Measurements from ENCODE around the gene ABR.
"Not testable (repeated sequence)": the region's sequence is repeated elsewhere in the genome, so short reads cannot be mapped to it uniquely, and the experiment has no call there.

Gene ABR

GRCh38 chr17:1164935-1165556, 14.7 kb downstream of the ABR start:
- H3K4me1 ChIP-seq (ENCODE audit: control insufficient read depth, insufficient read depth, low read length), result no peaks in the 10 kb centered on the region

GRCh38 chr17:1162116-1162855, 17.5 kb downstream of the ABR start:
- Histone ChIP-seq H3K4me3 (ENCODE audit: low read length) (no peak overlapping the region), H3K9ac (ENCODE audit: low read length) (no peak overlapping the region), H3K27me3 (ENCODE audit: control insufficient read depth, insufficient read depth, low read length) (no peaks in the 10 kb centered on the region), H3K4me1 (ENCODE audit: control insufficient read depth, insufficient read depth, low read length) (no peaks in the 10 kb centered on the region), H3K27ac (ENCODE audit: low read depth, low read length) (no peak overlapping the region), H3K36me3 (ENCODE audit: control insufficient read depth, insufficient read depth, low read length) (no peaks in the 10 kb centered on the region)

More at GRCh38 chr17:1164935-1165556, 14.7 kb downstream of the ABR start:
- H3K27ac ChIP-seq (ENCODE audit: low read depth, low read length), result no peak overlapping the region
- no peaks in the 10 kb centered on the region for H3K27me3 ChIP-seq (ENCODE audit: control insufficient read depth, insufficient read depth, low read length)
- H3K36me3 ChIP-seq (ENCODE audit: control insufficient read depth, insufficient read depth, low read length), result no peaks in the 10 kb centered on the region
- H3K9ac ChIP-seq (ENCODE audit: low read length), result no peak overlapping the region
- no peak overlapping the region for H3K4me3 ChIP-seq (ENCODE audit: low read length)

DNA sequence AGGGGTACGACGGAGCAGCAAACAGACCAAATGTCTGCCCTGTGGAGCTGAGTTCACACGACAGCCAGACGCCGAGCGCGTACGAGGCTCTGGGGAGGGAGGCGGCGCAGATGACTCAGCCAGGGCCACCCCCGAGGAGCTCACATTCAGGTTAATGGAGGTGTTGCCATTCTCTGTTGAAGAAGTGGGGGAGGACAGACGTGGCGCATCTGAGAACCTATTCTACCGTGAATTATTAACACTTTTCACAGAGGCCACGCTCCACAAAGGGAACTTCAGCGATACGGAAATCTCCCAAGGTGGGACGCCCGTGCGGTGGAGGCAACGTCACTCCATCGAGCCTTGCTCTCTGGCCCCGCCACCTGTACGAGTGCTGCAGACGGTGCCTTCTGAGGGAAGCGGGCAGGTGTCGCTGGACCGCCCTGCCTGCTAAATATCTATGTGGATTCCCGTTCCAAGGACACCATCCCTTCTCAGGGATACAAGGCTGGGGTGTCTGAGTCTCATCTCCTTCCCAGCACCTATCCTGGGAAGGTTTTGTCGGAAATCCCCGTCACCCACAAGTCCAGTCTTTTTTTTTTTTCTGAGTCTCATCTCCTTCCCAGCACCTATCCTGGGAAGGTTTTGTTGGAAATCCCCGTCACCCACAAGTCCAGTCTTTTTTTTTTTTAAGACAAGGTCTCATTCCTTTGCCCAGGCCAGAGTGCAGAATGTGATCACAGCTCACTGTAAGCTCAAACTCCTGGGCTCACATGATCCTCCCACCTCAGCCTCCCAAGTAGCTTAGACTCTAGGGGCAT, 19.0 kb downstream of the ABR start:
- H3K4me1 ChIP-seq (ENCODE audit: control insufficient read depth, insufficient read depth, low read length), result no peaks in the 10 kb centered on the region
- no peak overlapping the region for H3K9ac ChIP-seq (ENCODE audit: low read length)
- no peak overlapping the region for H3K27ac ChIP-seq (ENCODE audit: low read depth, low read length)
- no peaks in the 10 kb centered on the region for H3K36me3 ChIP-seq (ENCODE audit: control insufficient read depth, insufficient read depth, low read length)
- H3K4me3 ChIP-seq (ENCODE audit: low read length), result no peak overlapping the region
- no peaks in the 10 kb centered on the region for H3K27me3 ChIP-seq (ENCODE audit: control insufficient read depth, insufficient read depth, low read length)

DNA sequence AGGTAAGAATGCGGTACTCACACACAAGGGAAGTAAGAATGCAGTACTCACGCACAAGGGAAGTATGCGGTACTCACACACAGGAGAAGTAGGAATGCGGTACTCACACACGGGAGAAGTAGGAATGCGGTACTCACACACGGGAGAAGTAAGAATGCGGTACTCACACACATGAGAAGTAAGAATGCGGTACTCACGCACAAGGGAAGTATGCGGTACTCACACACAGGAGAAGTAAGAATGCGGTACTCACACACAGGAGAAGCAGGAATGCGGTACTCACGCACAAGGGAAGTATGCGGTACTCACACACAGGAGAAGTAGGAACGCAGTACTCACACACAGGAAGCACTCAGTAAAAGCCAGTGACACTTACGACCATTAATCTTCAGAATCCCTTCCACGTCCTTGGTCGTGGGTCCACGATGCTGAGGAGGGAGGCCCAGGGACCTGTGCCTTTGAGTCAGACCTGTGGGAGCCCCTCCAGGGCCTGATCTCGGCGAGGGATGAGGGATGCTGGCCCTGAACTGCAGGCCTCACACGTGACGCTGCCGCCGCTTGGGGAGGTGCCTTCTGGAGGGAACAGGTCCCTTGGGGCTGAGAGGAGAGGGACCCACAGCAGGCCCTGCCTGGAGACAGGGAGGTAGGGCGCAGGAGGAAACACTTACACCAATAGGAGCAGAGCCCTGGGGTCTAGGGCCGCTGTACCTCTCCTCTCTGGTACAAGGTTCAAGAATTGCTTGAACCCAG, 20.2 kb downstream of the ABR start:
- Histone ChIP-seq H3K36me3 (ENCODE audit: control insufficient read depth, insufficient read depth, low read length) (no peaks in the 10 kb centered on the region), H3K9ac (ENCODE audit: low read length) (no peak overlapping the region), H3K27me3 (ENCODE audit: control insufficient read depth, insufficient read depth, low read length) (no peaks in the 10 kb centered on the region), H3K27ac (ENCODE audit: low read depth, low read length) (no peak overlapping the region), H3K4me3 (ENCODE audit: low read length) (no peak overlapping the region), H3K4me1 (ENCODE audit: control insufficient read depth, insufficient read depth, low read length) (no peaks in the 10 kb centered on the region)

DNA sequence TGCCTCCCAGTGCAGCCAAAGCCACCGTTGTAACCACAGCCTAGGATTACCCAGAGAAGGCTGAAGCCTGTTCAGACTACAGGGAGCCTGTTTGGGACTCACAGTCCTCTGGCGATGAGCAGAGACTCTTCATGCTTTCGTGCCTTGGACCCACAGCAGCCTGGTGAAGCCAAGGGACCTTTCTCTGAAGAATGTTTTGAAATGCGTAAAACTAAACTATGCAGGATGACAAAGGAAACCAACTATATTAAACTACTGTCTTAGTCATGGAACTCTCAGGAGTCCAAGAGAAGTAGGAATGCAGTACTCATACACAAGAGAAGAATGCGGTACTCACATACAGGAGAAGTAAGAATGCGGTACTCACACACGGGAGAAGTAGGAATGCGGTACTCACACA, 20.9 kb downstream of the ABR start:
- H3K4me1 ChIP-seq (ENCODE audit: control insufficient read depth, insufficient read depth, low read length), result no peaks in the 10 kb centered on the region
- H3K27me3 ChIP-seq (ENCODE audit: control insufficient read depth, insufficient read depth, low read length), result no peaks in the 10 kb centered on the region
- no peaks in the 10 kb centered on the region for H3K36me3 ChIP-seq (ENCODE audit: control insufficient read depth, insufficient read depth, low read length)
- H3K27ac ChIP-seq (ENCODE audit: low read depth, low read length), result no peak overlapping the region
- H3K4me3 ChIP-seq (ENCODE audit: low read length), result no peak overlapping the region
- H3K9ac ChIP-seq (ENCODE audit: low read length), result no peak overlapping the region

- H3K36me3 ChIP-seq (ENCODE audit: control insufficient read depth, insufficient read depth, low read length), result no peaks in the 10 kb centered on the region
- no peak overlapping the region for H3K4me3 ChIP-seq (ENCODE audit: low read length)
- H3K9ac ChIP-seq (ENCODE audit: low read length), result no peak overlapping the region
- no peaks in the 10 kb centered on the region for H3K4me1 ChIP-seq (ENCODE audit: control insufficient read depth, insufficient read depth, low read length)
- H3K27me3 ChIP-seq (ENCODE audit: control insufficient read depth, insufficient read depth, low read length), result no peaks in the 10 kb centered on the region
- H3K27ac ChIP-seq (ENCODE audit: low read depth, low read length), result no peak overlapping the region
Measured at GRCh38 chr17:1156864-1157263, 22.9 kb downstream of the ABR start.

DNA sequence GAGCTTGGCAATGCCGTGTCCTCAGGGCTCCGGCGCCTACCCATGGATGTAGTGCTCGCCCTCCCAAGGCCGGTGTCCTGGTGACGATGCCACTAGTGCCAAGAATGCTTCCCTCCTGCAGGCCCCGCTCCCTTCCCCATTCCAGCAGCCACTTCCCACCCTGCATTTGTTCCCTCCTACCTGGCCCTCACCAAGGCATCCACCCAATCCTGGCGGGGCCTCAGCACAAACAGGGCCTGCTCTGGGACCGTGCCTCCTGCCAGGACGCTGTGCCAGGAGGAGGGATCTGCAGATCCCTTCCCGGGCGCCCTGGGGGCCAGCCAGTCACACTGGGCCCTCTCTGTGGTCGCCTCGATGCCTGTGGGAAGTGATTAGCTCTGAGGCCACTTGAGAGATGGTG, 25.1 kb downstream of the ABR start:
- Histone ChIP-seq H3K9ac (ENCODE audit: low read length) (no peak overlapping the region), H3K4me1 (ENCODE audit: control insufficient read depth, insufficient read depth, low read length) (no peaks in the 10 kb centered on the region), H3K36me3 (ENCODE audit: control insufficient read depth, insufficient read depth, low read length) (no peaks in the 10 kb centered on the region), H3K4me3 (ENCODE audit: low read length) (no peak overlapping the region), H3K27ac (ENCODE audit: low read depth, low read length) (no peak overlapping the region), H3K27me3 (ENCODE audit: control insufficient read depth, insufficient read depth, low read length) (no peaks in the 10 kb centered on the region)

GRCh38 chr17:1153795-1154546, 25.8 kb downstream of the ABR start:
- H3K4me1 ChIP-seq (ENCODE audit: control insufficient read depth, insufficient read depth, low read length), result no peaks in the 10 kb centered on the region
- no peak overlapping the region for H3K27ac ChIP-seq (ENCODE audit: low read depth, low read length)
- no peaks in the 10 kb centered on the region for H3K27me3 ChIP-seq (ENCODE audit: control insufficient read depth, insufficient read depth, low read length)

GRCh38 chr17:1152582-1152981, 27.2 kb downstream of the ABR start:
- not testable (repeated sequence) for H3K4me3 ChIP-seq (ENCODE audit: low read length); H3K27ac ChIP-seq (ENCODE audit: low read depth, low read length); H3K4me1 ChIP-seq (ENCODE audit: control insufficient read depth, insufficient read depth, low read length); H3K9ac ChIP-seq (ENCODE audit: low read length); H3K36me3 ChIP-seq (ENCODE audit: control insufficient read depth, insufficient read depth, low read length); H3K27me3 ChIP-seq (ENCODE audit: control insufficient read depth, insufficient read depth, low read length)

More at GRCh38 chr17:1153795-1154546, 25.8 kb downstream of the ABR start:
- Histone ChIP-seq H3K9ac (ENCODE audit: low read length) (no peak overlapping the region), H3K36me3 (ENCODE audit: control insufficient read depth, insufficient read depth, low read length) (no peaks in the 10 kb centered on the region), H3K4me3 (ENCODE audit: low read length) (no peak overlapping the region)

DNA sequence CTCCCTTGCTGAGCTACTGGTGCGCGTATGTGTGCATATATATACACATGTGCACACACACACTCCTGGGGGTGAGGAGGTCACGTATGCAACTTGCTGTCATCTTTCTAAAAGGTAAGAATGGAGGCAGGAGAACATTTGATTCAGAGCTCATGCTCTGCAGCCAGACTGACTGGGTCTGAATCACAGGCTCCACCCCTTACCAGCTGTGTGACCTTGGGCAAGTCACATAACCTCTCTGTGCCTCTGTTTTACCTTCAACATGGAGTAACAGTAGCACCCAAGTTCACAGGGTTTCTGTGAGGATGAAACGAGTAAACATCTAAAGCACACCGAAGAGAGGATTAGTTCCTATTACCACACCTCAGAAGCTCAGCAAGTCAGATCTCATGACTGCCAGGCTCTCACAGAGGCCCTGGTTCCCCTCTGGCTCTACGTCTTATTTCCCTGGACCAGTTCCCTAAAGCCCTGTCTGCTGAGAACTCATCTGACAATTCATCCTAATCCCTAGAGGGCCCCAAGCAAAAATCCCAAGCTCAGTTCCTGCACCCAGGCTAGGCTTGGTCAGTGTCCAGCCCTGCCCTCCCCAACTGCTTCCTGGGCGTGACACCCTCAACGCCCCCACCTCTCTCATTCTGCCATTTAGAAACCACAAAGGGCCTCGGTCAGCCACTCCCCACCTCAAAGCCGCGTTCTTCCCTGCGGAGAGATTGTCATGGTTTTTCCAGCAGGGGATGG, 28.7 kb downstream of the ABR start:
- Histone ChIP-seq H3K36me3 (ENCODE audit: control insufficient read depth, insufficient read depth, low read length) (no peaks in the 10 kb centered on the region), H3K4me1 (ENCODE audit: control insufficient read depth, insufficient read depth, low read length) (no peaks in the 10 kb centered on the region), H3K27ac (ENCODE audit: low read depth, low read length) (no peak overlapping the region), H3K27me3 (ENCODE audit: control insufficient read depth, insufficient read depth, low read length) (no peaks in the 10 kb centered on the region), H3K4me3 (ENCODE audit: low read length) (no peak overlapping the region), H3K9ac (ENCODE audit: low read length) (no peak overlapping the region)

DNA sequence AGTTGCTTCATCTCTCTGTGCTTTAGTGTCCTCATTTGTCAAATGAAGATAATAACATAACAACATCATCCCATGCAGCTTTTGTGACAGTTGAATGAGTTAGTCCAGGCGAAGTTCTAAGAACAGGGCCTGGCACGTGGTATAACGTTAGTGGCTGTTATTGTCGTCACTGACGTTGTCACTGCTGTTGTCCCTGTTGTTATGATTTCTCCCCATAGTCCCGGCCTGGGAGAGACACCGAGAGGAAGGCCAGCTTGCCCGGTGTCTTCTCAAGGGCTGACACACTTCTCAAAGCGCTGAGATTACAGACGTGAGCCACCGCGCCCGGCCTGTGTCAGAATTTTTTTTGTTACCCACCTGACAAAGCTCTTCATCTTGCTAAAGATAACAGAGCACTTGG, 29.9 kb downstream of the ABR start:
- H3K27me3 ChIP-seq (ENCODE audit: control insufficient read depth, insufficient read depth, low read length), result no peaks in the 10 kb centered on the region
- no peak overlapping the region for H3K9ac ChIP-seq (ENCODE audit: low read length)
- H3K36me3 ChIP-seq (ENCODE audit: control insufficient read depth, insufficient read depth, low read length), result no peaks in the 10 kb centered on the region
- H3K4me3 ChIP-seq (ENCODE audit: low read length), result no peak overlapping the region
- H3K4me1 ChIP-seq (ENCODE audit: control insufficient read depth, insufficient read depth, low read length), result no peaks in the 10 kb centered on the region
- no peak overlapping the region for H3K27ac ChIP-seq (ENCODE audit: low read depth, low read length)
